Activated naive CD4-positive, alpha-beta T cell treated with anti-CD3 and anti-CD28 coated beads, Interleukin-2, amount 50 U/mL, for 72 hours (primary cell): Measurements from ENCODE around the gene ACSL1. TPM values are rescaled to one million over a fixed set of nuclear protein-coding genes. Genes with fewer than 3 reads are reported as not detected.

Source experiments
- ATAC-seq, 2 donors: fragments of 150-1000 bp; cut with Tn5 transposase; 2 replicates each; pipeline ENCODE4 v1.10.0; 2021; ENCODE audit warnings: mild to moderate bottlenecking in 2 of 2, moderate library complexity in 2 of 2
- DNase-seq, 2 donors: peaks; one replicate each; pipeline ENCODE4 v3.0.0; 2021 to 2022; ENCODE audit warnings: low spot score in 2 of 2
- H3K27ac Mint-ChIP-seq, 2 donors: one replicate each; pipeline ENCODE4 v1.8.0; 2022; ENCODE audit warnings: mild to moderate bottlenecking in 2 of 2, mixed read lengths in 2 of 2
- H3K36me3 Mint-ChIP-seq, 2 donors: one replicate each; pipeline ENCODE4 v1.8.0; 2022; ENCODE audit warnings: mixed read lengths in 2 of 2
- H3K9me3 Mint-ChIP-seq, 2 donors: one replicate each; pipeline ENCODE4 v1.8.0; 2022; ENCODE audit warnings: mixed read lengths in 2 of 2
- total RNA-seq, 2 donors: library from RNA; stranded (reverse); gene quantifications; one replicate each; pipeline ENCODE4 v1.2.3, GENCODE V29; 2022

The ACSL1 gene
- total RNA-seq, 2 donors from 2014 or later: 23.4 to 27.1 TPM

- DNase-seq: no peak
- ATAC-seq: no peak
- Mint-ChIP-seq H3K27ac (no peak overlapping the region), H3K36me3 (peaks cover 0 to 10% of the 10 kb centered on the region in 2 donors), H3K9me3 (no peaks in the 10 kb centered on the region)
Measured at GRCh38 chr4:184806711-184807110, 19.1 kb downstream of the ACSL1 start.

- Mint-ChIP-seq H3K9me3 (no peaks in the 10 kb centered on the region), H3K36me3 (peaks cover 0 to 10% of the 10 kb centered on the region in 2 donors), H3K27ac (no peak overlapping the region)
- DNase-seq (no peak), ATAC-seq (no peak)
Measured at GRCh38 chr4:184806229-184806550, 19.6 kb downstream of the ACSL1 start.

GRCh38 chr4:184805462-184806228 lies 20.1 kb downstream of the ACSL1 start:
- Mint-ChIP-seq H3K36me3 (peaks cover 0 to 10% of the 10 kb centered on the region in 2 donors), H3K9me3 (no peaks in the 10 kb centered on the region), H3K27ac (no peak overlapping the region)
- DNase-seq (no peak), ATAC-seq (peak in 1 of 2 donors; percentile 24)

GRCh38 chr4:184804621-184805020 lies 21.1 kb downstream of the ACSL1 start:
- Mint-ChIP-seq H3K36me3 (peaks cover 0 to 10% of the 10 kb centered on the region in 2 donors), H3K27ac (no peak overlapping the region), H3K9me3 (no peaks in the 10 kb centered on the region)
- no peak for DNase-seq
- ATAC-seq: no peak

GRCh38 chr4:184803874-184804273 lies 21.9 kb downstream of the ACSL1 start:
- H3K9me3 Mint-ChIP-seq: no peaks in the 10 kb centered on the region
- H3K27ac Mint-ChIP-seq: no peak overlapping the region
- DNase-seq (no peak), ATAC-seq (no peak)
- H3K36me3 Mint-ChIP-seq: peaks cover 0 to 10% of the 10 kb centered on the region in 2 donors

- H3K9me3 Mint-ChIP-seq: no peaks in the 10 kb centered on the region
- H3K27ac Mint-ChIP-seq: peak overlapping the region in 1 of 2 donors; percentile 75
- H3K36me3 Mint-ChIP-seq: peaks cover 0 to 10% of the 10 kb centered on the region in 2 donors
- no peak for DNase-seq
- ATAC-seq: no peak
Measured at GRCh38 chr4:184803133-184803532, 22.6 kb downstream of the ACSL1 start.

- Mint-ChIP-seq H3K27ac (peak overlapping the region in 1 of 2 donors; percentile 75), H3K9me3 (no peaks in the 10 kb centered on the region), H3K36me3 (peaks cover 0 to 10% of the 10 kb centered on the region in 2 donors)
- DNase-seq (no peak), ATAC-seq (no peak)
Measured at GRCh38 chr4:184802697-184803015, 23.1 kb downstream of the ACSL1 start.

GRCh38 chr4:184801781-184802696 lies 23.7 kb downstream of the ACSL1 start:
- Mint-ChIP-seq H3K27ac (no peak overlapping the region), H3K36me3 (peaks cover 0 to 10% of the 10 kb centered on the region in 2 donors), H3K9me3 (no peaks in the 10 kb centered on the region)
- DNase-seq (no peak), ATAC-seq (no peak)

- Mint-ChIP-seq H3K36me3 (peaks cover 0 to 21% of the 10 kb centered on the region in 2 donors), H3K9me3 (no peaks in the 10 kb centered on the region), H3K27ac (no peak overlapping the region)
- ATAC-seq (no peak), DNase-seq (no peak)
Measured at GRCh38 chr4:184798504-184798903, 27.3 kb downstream of the ACSL1 start.

- DNase-seq (no peak), ATAC-seq (no peak)
- Mint-ChIP-seq H3K36me3 (peaks cover 0 to 12% of the 10 kb centered on the region in 2 donors), H3K27ac (no peak overlapping the region), H3K9me3 (no peaks in the 10 kb centered on the region)
Measured at GRCh38 chr4:184796906-184797305, 28.9 kb downstream of the ACSL1 start.

DNA sequence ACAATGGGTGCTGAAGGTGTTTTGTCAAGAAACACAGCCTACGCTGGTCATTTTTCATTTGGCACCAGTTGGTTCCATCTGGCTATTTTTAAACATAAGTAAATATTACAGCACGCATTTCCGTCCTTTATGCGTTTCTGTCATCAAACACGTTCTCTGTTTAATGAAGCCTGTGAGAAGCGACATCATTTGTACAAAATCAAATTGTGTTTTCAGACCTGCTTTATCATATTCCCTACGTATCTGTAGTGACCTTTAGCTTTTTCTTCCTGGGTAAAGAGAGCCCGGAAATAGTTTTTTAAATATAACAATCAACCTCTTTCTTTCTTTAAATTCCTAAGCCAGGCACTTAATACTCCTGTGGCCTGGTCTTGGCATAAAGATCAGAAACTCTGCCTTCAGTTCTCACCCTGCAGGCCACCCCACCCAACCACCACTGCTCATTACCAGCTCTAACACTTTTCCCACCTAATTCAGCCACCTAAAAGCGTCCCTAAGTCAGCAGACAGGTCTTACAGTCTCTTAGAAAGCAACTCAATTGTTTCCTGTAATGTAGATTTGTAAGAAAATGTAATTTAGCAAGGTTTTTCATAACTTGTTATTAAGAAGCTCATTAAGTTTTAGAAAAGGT lies 30.4 kb downstream of the ACSL1 start:
- DNase-seq (no peak), ATAC-seq (no peak)
- Mint-ChIP-seq H3K27ac (no peak overlapping the region), H3K9me3 (no peaks in the 10 kb centered on the region), H3K36me3 (peaks cover 4 to 12% of the 10 kb centered on the region in 2 donors)

- DNase-seq (no peak), ATAC-seq (no peak)
- peak overlapping the region in 1 of 2 donors; percentile 33 for H3K27ac Mint-ChIP-seq
- peaks cover 4 to 12% of the 10 kb centered on the region in 2 donors for H3K36me3 Mint-ChIP-seq
- H3K9me3 Mint-ChIP-seq: no peaks in the 10 kb centered on the region
Measured at GRCh38 chr4:184794470-184794869, 31.3 kb downstream of the ACSL1 start.

DNA sequence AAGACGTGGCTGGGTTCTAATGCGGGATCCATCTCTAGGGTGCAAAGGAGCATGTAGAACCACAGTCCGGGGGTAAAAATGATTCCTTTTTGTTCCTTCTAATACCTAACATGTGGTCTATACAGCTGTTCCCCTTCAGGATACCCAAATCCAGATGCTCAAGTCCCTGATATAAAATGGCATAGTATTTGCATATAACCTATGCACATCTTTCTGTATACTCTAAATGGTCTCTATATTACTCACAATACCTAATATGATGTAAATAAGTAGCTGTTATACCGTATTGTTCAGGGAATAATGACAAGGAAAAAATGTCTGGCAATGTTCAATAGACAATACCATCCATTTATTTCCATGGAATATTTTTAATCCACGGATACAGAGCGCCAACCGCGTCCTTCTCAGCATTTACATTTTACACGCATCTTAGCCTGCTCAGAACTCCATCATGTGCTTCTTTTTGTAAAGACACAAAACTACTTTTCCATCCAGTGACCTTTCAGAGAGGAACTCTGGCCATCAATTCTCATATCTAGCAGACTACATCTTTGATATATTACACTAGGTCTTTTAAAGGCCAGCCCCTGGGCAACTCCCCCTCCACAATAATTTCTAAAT lies 31.9 kb downstream of the ACSL1 start:
- peaks cover 4 to 12% of the 10 kb centered on the region in 2 donors for H3K36me3 Mint-ChIP-seq
- no peaks in the 10 kb centered on the region for H3K9me3 Mint-ChIP-seq
- H3K27ac Mint-ChIP-seq: peak overlapping the region in 1 of 2 donors; percentile 10
- no peak for ATAC-seq
- no peak for DNase-seq

- peak; percentile 96 to 98 for ATAC-seq
- Mint-ChIP-seq H3K27ac (peak overlapping the region; percentile 10 to 75), H3K9me3 (no peaks in the 10 kb centered on the region), H3K36me3 (peaks cover 5 to 14% of the 10 kb centered on the region in 2 donors)
- DNase-seq: peak; percentile 53 to 66
Measured at GRCh38 chr4:184792950-184793555, 32.7 kb downstream of the ACSL1 start.

GRCh38 chr4:184792334-184792733 lies 33.4 kb downstream of the ACSL1 start:
- H3K27ac Mint-ChIP-seq: peak overlapping the region in 1 of 2 donors; percentile 18
- DNase-seq (no peak), ATAC-seq (no peak)
- no peaks in the 10 kb centered on the region for H3K9me3 Mint-ChIP-seq
- H3K36me3 Mint-ChIP-seq: peaks cover 9 to 21% of the 10 kb centered on the region in 2 donors

GRCh38 chr4:184790826-184791225 lies 34.9 kb downstream of the ACSL1 start:
- ATAC-seq (no peak), DNase-seq (no peak)
- Mint-ChIP-seq H3K27ac (no peak overlapping the region), H3K9me3 (no peaks in the 10 kb centered on the region), H3K36me3 (peaks cover 9 to 26% of the 10 kb centered on the region in 2 donors)
